SK-N-SH (cell line): ENCODE measurements around the gene CLTCL1. TPM values are rescaled to one million over a fixed set of nuclear protein-coding genes. Genes with fewer than 3 reads are reported as not detected.

Source experiments
- CTCF ChIA-PET: fragments of 300-600, 350-600 bp; formaldehyde crosslinking; extraction: SDS; loops from one replicate; lab custom pipeline; 2021; lab: Yijun Ruan, JAX
- POLR2A ChIA-PET: fragments of 350-600 bp; sonication (Branson Sonifier 250); formaldehyde crosslinking; extraction: SDS; loops from one replicate; lab custom pipeline; 2020; ENCODE audit warnings: antibody characterized with exemption, inconsistent platforms; lab: Yijun Ruan, JAX
- DNase-seq: peaks from one replicate; pipeline ENCODE4 v3.0.0; 2012
- H2AFZ ChIP-seq: fragments of 200-600 bp; sonication (generic); 2 replicates; pipeline ENCODE4 v1.8.1; 2016; ENCODE audit warnings: antibody characterized with exemption, mild to moderate bottlenecking, low read depth
- H3F3A ChIP-seq: fragments of 200-600 bp; sonication (generic); replicated peaks from 2 replicates; pipeline ENCODE3; 2016; ENCODE audit warnings: antibody characterized with exemption, mild to moderate bottlenecking; ENCODE audit not compliant: insufficient read depth
- H3K27ac ChIP-seq, 2 experiments: fragments of 200-500 bp in 1 of 2; fragments of 200-600 bp in 1 of 2; sonication (Bioruptor generic) in 1 of 2; sonication (generic), shearing (Covaris generic) in 1 of 2; 2 replicates each; pipeline versions ENCODE4 v1.5.1 to v1.6.1; 2014 to 2016; ENCODE audit warnings: low read depth in 2 of 2, inconsistent platforms in 1 of 2, low read length in 1 of 2, mild to moderate bottlenecking in 1 of 2, mixed read lengths in 1 of 2
- H3K27me3 ChIP-seq: fragments of 200-600 bp; sonication (generic), shearing (Covaris generic); 2 replicates; pipeline ENCODE4 v1.6.1; 2016; ENCODE audit warnings: mixed run types; ENCODE audit not compliant: insufficient read depth
- H3K36me3 ChIP-seq, 2 experiments: fragments of 200-500 bp in 1 of 2; fragments of 200-600 bp in 1 of 2; sonication (Bioruptor generic) in 1 of 2; sonication (generic) in 1 of 2; replicated peaks in 1 of 2; 2 replicates each; pipeline versions ENCODE3 to v1.5.1; 2014 to 2016; ENCODE audit warnings: low read length in 1 of 2, mild to moderate bottlenecking in 1 of 2; ENCODE audit not compliant: insufficient read depth in 2 of 2, control insufficient read depth in 1 of 2
- H3K4me1 ChIP-seq, 2 experiments: fragments of 200-500 bp in 1 of 2; fragments of 200-600 bp in 1 of 2; sonication (Bioruptor generic) in 1 of 2; sonication (generic), shearing (Covaris generic) in 1 of 2; 2 replicates each; pipeline versions ENCODE4 v1.5.1 to v1.6.1; 2014 to 2016; ENCODE audit warnings: low read depth in 1 of 2, low read length in 1 of 2, mixed run types in 1 of 2; ENCODE audit not compliant: insufficient read depth in 2 of 2, control insufficient read depth in 1 of 2
- H3K4me2 ChIP-seq: fragments of 200-600 bp; sonication (generic), shearing (Covaris generic); 2 replicates; pipeline ENCODE4 v1.6.1; 2017; ENCODE audit warnings: mixed run types
- H3K4me3 ChIP-seq, 2 experiments: fragments of 200-500 bp in 1 of 2; fragments of 200-600 bp in 1 of 2; sonication (Bioruptor generic) in 1 of 2; sonication (generic), shearing (Covaris generic) in 1 of 2; 2 replicates each; pipeline versions ENCODE4 v1.5.1 to v1.8.1; 2014 to 2016; ENCODE audit warnings: low read depth in 2 of 2, inconsistent platforms in 1 of 2, low read length in 1 of 2, mild to moderate bottlenecking in 1 of 2, mixed read lengths in 1 of 2, moderate library complexity in 1 of 2
- H3K79me2 ChIP-seq: fragments of 200-600 bp; sonication (generic); 2 replicates; pipeline ENCODE4 v1.8.1; 2017; ENCODE audit warnings: mild to moderate bottlenecking; ENCODE audit not compliant: insufficient read depth
- H3K9ac ChIP-seq: fragments of 200-600 bp; sonication (generic); 2 replicates; pipeline ENCODE4 v1.6.1; 2017; ENCODE audit warnings: mixed run types
- H3K9me2 ChIP-seq: fragments of 200-600 bp; sonication (generic); 2 replicates; pipeline ENCODE4 v1.6.1; 2017; ENCODE audit warnings: mixed run types
- H3K9me3 ChIP-seq: fragments of 200-600 bp; sonication (generic); 2 replicates; pipeline ENCODE4 v1.6.1; 2017; ENCODE audit warnings: mixed run types, mild to moderate bottlenecking, moderate library complexity
- H4K20me1 ChIP-seq: fragments of 200-600 bp; sonication (generic); 2 replicates; pipeline ENCODE4 v1.6.1; 2017; ENCODE audit warnings: mild to moderate bottlenecking, mixed run types; ENCODE audit not compliant: insufficient read depth
- EP300 ChIP-seq, 2 experiments: IDR thresholded peaks; 2 replicates each; pipeline versions ENCODE4 v1.4.0 to v1.6.1; 2012; ENCODE audit warnings: borderline replicate concordance in 1 of 2, low read depth in 1 of 2, low read length in 1 of 2
- EZH2phosphoT487 ChIP-seq: fragments of 200-600 bp; sonication (generic); IDR thresholded peaks from 2 replicates; pipeline ENCODE4 v1.6.1; 2017; ENCODE audit warnings: low read depth, mixed run types, mild to moderate bottlenecking, antibody characterized with exemption, moderate library complexity, borderline replicate concordance
- FOSL2 ChIP-seq: IDR thresholded peaks from 2 replicates; pipeline ENCODE4 v1.4.0; 2012; ENCODE audit warnings: low read depth, mild to moderate bottlenecking, moderate library complexity, borderline replicate concordance
- FOXM1 ChIP-seq: IDR thresholded peaks from 2 replicates; pipeline ENCODE4 v1.4.0; 2012; ENCODE audit warnings: low read depth, mild to moderate bottlenecking
- JUND ChIP-seq: IDR thresholded peaks from 2 replicates; pipeline ENCODE4 v1.4.0; 2012
- MAX ChIP-seq: IDR thresholded peaks from 2 replicates; pipeline ENCODE4 v1.4.0; 2012; ENCODE audit warnings: low read depth
- MEF2A ChIP-seq: IDR thresholded peaks from 2 replicates; pipeline ENCODE4 v1.4.0; 2012; ENCODE audit warnings: low read depth, borderline replicate concordance
- NFIC ChIP-seq: IDR thresholded peaks from 2 replicates; pipeline ENCODE4 v1.4.0; 2012; ENCODE audit warnings: borderline replicate concordance
- POLR2AphosphoS5 ChIP-seq: IDR thresholded peaks from 2 replicates; pipeline ENCODE4 v1.6.1; 2012; ENCODE audit warnings: low read depth, low read length
- RAD21 ChIP-seq: IDR thresholded peaks from 2 replicates; pipeline ENCODE4 v1.6.1; 2012; ENCODE audit warnings: mild to moderate bottlenecking, low read length
- RFX5 ChIP-seq: IDR thresholded peaks from 2 replicates; pipeline ENCODE4 v1.6.1; 2012; ENCODE audit warnings: mild to moderate bottlenecking, improper control_type of control experiment, low read length
- SMC3 ChIP-seq: IDR thresholded peaks from 2 replicates; pipeline ENCODE4 v1.6.1; 2012; ENCODE audit warnings: low read depth, low read length, improper control_type of control experiment
- TCF12 ChIP-seq: IDR thresholded peaks from 2 replicates; pipeline ENCODE4 v1.4.0; 2012
- USF1 ChIP-seq: IDR thresholded peaks from 2 replicates; pipeline ENCODE4 v1.4.0; 2012; ENCODE audit warnings: low read depth, borderline replicate concordance
- USF2 ChIP-seq: fragments of 150-350 bp; IDR thresholded peaks from 2 replicates; pipeline ENCODE4 v1.6.1; 2017; ENCODE audit warnings: antibody characterized with exemption, low read length, low read depth, borderline replicate concordance
- YY1 ChIP-seq: IDR thresholded peaks from 2 replicates; pipeline ENCODE4 v1.4.0; 2012; ENCODE audit warnings: low read depth, mild to moderate bottlenecking
- ZBTB33 ChIP-seq: IDR thresholded peaks from 2 replicates; pipeline ENCODE4 v1.4.0; 2012; ENCODE audit warnings: low read depth, borderline replicate concordance
- WGBS: methylation state at CpG from one replicate; pipeline ENCODE4 v1.1.6; 2017; ENCODE audit warnings: low lambda C conversion rate; 5-methylcytosine and 5-hydroxymethylcytosine counted together
- polyA plus RNA-seq, 3 experiments: library from polyadenylated mRNA; depleted of rRNA; stranded (reverse); fragments of >200 nt; gene quantifications; 2 replicates each; pipeline ENCODE4 v1.2.3, GENCODE V29; 2012
- TF ChIP-seq, protein P1 (sequence below): IDR thresholded peaks from 2 replicates; pipeline ENCODE4; 2012

CLTCL1 gene
- polyA plus RNA-seq, 1 of the 3 experiments (the other 2 are of a cell fraction) = 6.7 TPM

DNA sequence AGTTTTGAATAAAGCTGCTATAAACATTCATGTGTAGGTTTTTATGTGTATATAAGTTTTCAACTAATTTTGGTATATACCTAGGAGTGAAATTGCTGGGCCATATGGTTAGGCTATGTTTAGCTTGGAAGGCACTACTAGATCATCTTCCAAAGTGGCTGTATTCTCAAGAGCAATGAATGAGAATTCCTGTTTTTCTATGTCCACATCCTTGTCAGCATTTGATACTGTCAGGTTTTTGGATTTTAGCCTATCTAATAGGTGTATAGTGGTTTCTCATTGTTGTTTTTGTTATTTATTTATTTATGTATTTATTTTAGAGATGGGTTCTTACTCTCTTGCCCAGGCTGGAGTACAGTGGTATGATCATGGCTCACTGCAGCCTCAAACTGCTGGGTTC is 26.3 kb upstream of the CLTCL1 start:
- TF ChIP-seq RFX5 (no peak), USF2 (no peak), FOXM1 (no peak), NFIC (no peak), TCF12 (no peak), JUND (no peak), SMC3 (no peak), YY1 (no peak), MAX (no peak), POLR2AphosphoS5 (no peak), EP300 (IDR thresholded peaks at IDR 0.05; ENCODE audit: borderline replicate concordance in 1 of 2, low read depth in 1 of 2, low read length in 1 of 2) (no peak), EZH2phosphoT487 (no peak), RAD21 (no peak)
- H3K79me2 ChIP-seq = no peaks in the 10 kb centered on the region
- no peaks in the 10 kb centered on the region for H3K27me3 ChIP-seq
- no peaks in the 10 kb centered on the region for H3K4me1 ChIP-seq
- H3K9ac ChIP-seq = no peak overlapping the region
- H3K36me3 ChIP-seq = no peaks in the 10 kb centered on the region
- no peaks in the 10 kb centered on the region for H4K20me1 ChIP-seq
- no peak overlapping the region for H2AFZ ChIP-seq
- H3K4me2 ChIP-seq = no peak overlapping the region
- no peaks in the 10 kb centered on the region for H3F3A ChIP-seq
- POLR2A ChIA-PET = no interaction called here
- no peak for DNase-seq
- CTCF ChIA-PET = interaction anchor here (0.6 kb wide), 1 partner anchor 160 kb away, joined by 3 read pairs; no protein-coding TSS in a partner anchor
- no peak overlapping the region for H3K27ac ChIP-seq
- peaks cover 10% of the 10 kb centered on the region; the same call in 1 of the 2 replicates for H3K9me3 ChIP-seq
- no peak overlapping the region for H3K4me3 ChIP-seq
- no peaks in the 10 kb centered on the region for H3K9me2 ChIP-seq

DNA sequence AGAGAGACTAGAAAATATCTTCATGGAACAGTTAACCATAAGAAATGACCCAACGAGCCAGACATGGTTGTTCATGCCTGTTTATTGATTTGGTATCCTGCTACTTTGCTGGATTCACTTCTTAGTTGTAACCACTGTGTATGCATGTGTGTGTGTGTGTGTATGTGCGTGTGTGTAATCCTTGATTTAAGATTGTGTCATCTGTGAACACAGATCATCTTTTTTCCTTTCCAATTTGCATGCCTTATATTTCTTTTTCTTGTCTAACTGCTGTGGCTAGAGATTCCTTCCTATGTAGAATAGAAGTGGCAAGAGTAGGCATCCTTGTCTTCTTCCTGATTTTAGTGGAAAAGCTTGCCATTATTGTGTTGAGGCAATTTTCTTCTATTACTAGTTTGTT is 16.4 kb upstream of the CLTCL1 start:
- CTCF ChIA-PET = no interaction called here

More for the DNA sequence above, 16.4 kb upstream of the CLTCL1 start:
- Histone ChIP-seq H3K27me3 (no peaks in the 10 kb centered on the region), H3K9ac (no peak overlapping the region), H3K9me3 (no peaks in the 10 kb centered on the region), H3K36me3 (no peaks in the 10 kb centered on the region), H3K4me3 (no peak overlapping the region), H3K4me2 (no peak overlapping the region), H3F3A (no peaks in the 10 kb centered on the region), H3K79me2 (no peaks in the 10 kb centered on the region), H4K20me1 (no peaks in the 10 kb centered on the region), H3K27ac (no peak overlapping the region), H2AFZ (no peak overlapping the region), H3K9me2 (no peaks in the 10 kb centered on the region), H3K4me1 (no peaks in the 10 kb centered on the region)
- WGBS = 48% methylated on average over 2 of the region's 2 CpGs
- POLR2A ChIA-PET = no interaction called here
- TF ChIP-seq YY1 (no peak), FOXM1 (no peak), ZBTB33 (no peak), MEF2A (no peak), JUND (no peak), RAD21 (no peak), USF1 (no peak), FOSL2 (no peak)
- TF ChIP-seq, protein P1, sequence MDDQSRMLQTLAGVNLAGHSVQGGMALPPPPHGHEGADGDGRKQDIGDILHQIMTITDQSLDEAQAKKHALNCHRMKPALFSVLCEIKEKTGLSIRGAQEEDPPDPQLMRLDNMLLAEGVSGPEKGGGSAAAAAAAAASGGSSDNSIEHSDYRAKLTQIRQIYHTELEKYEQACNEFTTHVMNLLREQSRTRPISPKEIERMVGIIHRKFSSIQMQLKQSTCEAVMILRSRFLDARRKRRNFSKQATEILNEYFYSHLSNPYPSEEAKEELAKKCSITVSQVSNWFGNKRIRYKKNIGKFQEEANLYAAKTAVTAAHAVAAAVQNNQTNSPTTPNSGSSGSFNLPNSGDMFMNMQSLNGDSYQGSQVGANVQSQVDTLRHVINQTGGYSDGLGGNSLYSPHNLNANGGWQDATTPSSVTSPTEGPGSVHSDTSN = no peak
- no peak for DNase-seq
